Measurements from ENCODE around the gene RGPD8.

The RGPD8 gene

GRCh38 chr2:112321375-112322320, 111.8 kb downstream of the RGPD8 start:
- DNase-seq, result no peak

Data from stimulated activated CD4-positive, alpha-beta T cell treated with anti-CD3 and anti-CD28 coated beads, Interleukin-4, amount 100 ng/mL, for 24 hours (primary cell).